ENCODE results near the gene INPP5A.

The INPP5A gene

DNA sequence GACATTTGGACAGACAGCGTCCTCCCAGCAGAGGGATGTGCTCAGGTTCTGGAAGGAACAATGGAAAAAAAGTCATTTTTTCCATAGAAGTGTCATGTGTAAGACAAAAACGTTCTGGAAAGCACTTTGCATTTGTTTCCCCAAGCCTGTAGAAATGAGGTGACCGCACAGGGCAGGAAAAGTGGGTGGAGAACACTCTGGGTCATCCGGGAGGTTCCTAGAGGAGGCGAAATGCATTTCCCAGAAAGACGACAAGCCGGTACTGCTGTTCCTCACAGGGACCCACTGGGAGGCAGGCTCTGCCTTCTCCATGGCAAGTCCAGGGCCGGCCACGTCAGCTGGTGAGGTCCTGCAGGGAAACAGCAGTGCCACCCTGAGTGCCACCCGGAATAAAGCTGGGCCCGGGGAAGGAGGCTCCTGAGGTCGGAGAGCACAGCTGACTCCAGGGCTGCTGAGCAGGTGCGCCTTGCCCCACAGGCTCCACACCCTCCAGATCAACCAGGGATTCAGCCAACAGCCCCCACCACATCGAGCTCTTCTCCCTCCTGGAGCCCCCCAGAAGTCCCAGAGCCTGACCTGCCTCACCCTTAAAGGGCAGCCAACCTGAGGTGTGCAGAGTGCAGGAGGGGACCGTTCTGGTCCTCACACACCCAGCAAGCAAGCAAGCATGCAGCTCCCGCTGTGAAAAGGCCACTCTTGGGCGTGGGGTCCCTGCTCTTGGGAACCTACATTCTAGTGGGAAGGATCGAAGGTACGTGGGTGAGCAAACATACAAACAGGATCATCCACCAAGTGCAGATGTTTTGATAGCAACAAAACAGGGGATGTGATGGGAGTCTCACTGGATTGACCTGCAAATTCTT is 28.8 kb upstream of the INPP5A start:
- no peak overlapping the region for H3K4me3 Mint-ChIP-seq

DNA sequence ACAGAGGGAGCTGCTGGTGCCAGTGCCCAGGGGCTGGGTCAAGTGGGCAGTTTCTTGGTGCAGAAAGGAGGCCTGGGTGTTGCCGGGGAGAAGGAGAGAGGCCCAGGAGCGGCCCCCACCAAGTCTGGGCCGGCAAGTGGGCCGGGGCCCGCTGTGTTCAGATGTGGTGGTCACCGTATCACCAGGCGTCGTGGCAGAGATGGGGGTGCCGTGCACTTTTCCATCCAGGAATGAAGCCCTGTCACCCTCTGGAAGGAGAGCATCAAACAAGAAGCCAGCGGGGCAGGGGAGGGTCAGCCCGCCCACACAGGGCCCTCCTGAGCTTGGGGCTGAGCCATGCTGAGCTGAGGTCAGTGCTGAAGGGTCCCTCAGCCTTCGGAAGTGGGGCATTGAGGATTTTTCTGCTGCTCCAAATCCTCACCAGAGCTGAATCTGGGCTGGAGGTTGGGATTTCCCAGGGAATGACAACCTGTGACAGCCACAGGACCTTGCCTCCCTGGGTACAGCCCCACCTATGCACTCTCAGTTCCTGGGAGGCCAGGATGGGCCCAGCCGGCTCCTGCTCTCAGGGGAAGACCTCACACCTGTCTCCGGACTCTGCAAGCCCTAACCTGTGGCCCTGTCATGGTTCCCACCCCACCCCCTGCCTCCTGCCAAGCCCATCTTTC is 27.9 kb upstream of the INPP5A start:
- no peak overlapping the region for H3K27ac Mint-ChIP-seq
- H3K9me3 Mint-ChIP-seq = no peaks in the 10 kb centered on the region
- H3K4me3 Mint-ChIP-seq = no peak overlapping the region
- peaks cover 15% of the 10 kb centered on the region for H3K27me3 Mint-ChIP-seq
- H3K36me3 Mint-ChIP-seq (ENCODE audit: low read depth) = no peaks in the 10 kb centered on the region
- H3K4me1 Mint-ChIP-seq (ENCODE audit: low read depth) = peaks cover 6% of the 10 kb centered on the region
- intact Hi-C loops (cut with micrococcal nuclease) = no loop called here

More for the DNA sequence above, 28.8 kb upstream of the INPP5A start:
- Mint-ChIP-seq H3K36me3 (ENCODE audit: low read depth) (no peaks in the 10 kb centered on the region), H3K4me1 (ENCODE audit: low read depth) (peaks cover 6% of the 10 kb centered on the region), H3K27me3 (peaks cover 18% of the 10 kb centered on the region), H3K27ac (no peak overlapping the region), H3K9me3 (no peaks in the 10 kb centered on the region)
- intact Hi-C loops (cut with micrococcal nuclease) = no loop called here

DNA sequence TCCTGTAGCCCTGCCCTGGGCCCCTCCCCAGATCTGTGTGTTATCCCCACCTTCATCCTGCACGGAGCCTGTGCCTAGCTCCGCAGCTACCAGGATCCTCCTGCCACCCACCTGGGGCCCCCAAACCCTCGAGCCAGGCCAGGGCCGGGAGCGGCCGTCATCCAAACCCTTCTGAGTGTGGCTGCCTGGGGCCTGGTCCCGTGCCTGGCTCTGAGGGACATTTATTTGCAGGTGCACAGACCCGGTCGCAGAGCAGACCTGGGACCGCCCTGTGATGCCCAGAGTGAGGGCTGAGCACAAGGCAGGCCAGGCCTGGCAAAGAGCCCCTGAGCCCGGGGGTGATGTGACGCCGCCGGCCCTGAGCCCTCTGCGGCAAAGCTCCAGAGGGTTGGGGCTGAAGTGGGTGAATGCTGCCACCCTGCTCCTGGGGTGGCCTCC is 27.4 kb upstream of the INPP5A start:
- intact Hi-C loops (cut with micrococcal nuclease) = no loop called here
- H3K4me3 Mint-ChIP-seq = no peak overlapping the region
- H3K27ac Mint-ChIP-seq = no peak overlapping the region
- no peaks in the 10 kb centered on the region for H3K36me3 Mint-ChIP-seq (ENCODE audit: low read depth)
- peaks cover 8% of the 10 kb centered on the region for H3K4me1 Mint-ChIP-seq (ENCODE audit: low read depth)
- peaks cover 18% of the 10 kb centered on the region for H3K27me3 Mint-ChIP-seq
- no peaks in the 10 kb centered on the region for H3K9me3 Mint-ChIP-seq

DNA sequence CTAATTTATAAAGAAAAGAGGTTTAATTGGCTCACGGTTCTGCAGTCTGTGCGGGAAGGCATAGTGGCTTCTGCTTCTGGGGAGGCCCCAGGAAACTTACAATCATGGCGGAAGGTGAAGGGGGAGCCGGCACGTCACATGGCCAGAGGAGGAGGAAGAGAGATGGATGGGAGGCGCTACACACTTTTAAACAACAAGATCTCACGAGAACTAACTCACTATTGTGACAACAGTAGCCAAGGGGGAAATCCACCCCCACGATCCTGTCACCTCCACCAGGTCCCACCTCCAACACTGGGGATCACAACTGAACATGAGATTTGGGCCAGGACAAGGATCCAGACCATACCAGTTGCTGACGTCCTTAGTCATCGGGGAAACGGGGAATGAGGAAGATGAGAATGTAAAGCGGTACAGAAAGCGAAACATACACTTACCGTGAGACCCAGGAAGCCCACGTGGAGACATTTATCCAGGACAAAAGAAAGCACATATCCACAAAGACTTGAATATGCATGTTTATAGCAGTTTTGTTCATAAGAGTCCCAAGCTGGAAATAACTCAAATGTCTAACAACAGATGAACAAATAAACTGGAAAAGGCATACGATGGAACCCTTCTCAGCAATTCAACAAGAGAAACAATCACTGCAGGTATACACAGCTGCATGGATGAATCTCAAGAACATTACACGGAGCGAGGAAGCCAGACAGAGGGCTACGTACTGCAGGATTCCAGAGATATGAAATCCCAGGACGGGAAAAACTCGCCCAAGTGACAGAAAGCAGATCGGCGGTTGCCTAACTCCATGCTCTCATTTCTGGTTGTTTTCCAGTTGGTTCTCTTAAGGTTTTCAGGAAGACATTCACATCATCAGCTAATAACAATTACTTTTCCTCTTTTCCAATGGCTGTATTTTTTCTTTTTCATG is 26.2 kb upstream of the INPP5A start:
- Mint-ChIP-seq H3K36me3 (ENCODE audit: low read depth) (no peaks in the 10 kb centered on the region), H3K27ac (no peak overlapping the region), H3K9me3 (no peaks in the 10 kb centered on the region), H3K4me1 (ENCODE audit: low read depth) (peaks cover 11% of the 10 kb centered on the region), H3K27me3 (peaks cover 25% of the 10 kb centered on the region), H3K4me3 (no peak overlapping the region)
- intact Hi-C loops (cut with micrococcal nuclease) = no loop called here

DNA sequence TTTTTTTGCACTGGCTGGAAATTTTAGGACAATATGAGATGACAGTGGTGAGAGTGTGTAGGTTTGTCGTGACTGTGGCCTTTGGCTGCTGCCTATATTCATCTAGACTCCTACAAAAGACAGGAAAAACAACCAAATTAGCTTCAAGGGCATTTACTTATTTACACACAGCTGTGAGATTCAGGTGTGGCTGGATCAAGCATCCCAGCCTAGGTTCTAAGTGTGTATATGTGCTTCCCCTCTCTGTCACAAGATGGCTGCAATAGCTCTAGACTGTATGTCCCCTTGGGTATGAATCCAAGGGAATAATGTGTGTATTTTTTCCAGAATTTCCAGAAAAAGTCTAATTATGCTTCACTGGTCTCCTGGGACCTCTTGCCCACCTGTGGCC is 25.5 kb upstream of the INPP5A start:
- H3K9me3 Mint-ChIP-seq = no peaks in the 10 kb centered on the region
- H3K4me3 Mint-ChIP-seq = no peak overlapping the region
- H3K36me3 Mint-ChIP-seq (ENCODE audit: low read depth) = no peaks in the 10 kb centered on the region
- intact Hi-C loops (cut with micrococcal nuclease) = no loop called here
- H3K4me1 Mint-ChIP-seq (ENCODE audit: low read depth) = peaks cover 17% of the 10 kb centered on the region
- peaks cover 28% of the 10 kb centered on the region for H3K27me3 Mint-ChIP-seq
- H3K27ac Mint-ChIP-seq = no peak overlapping the region

DNA sequence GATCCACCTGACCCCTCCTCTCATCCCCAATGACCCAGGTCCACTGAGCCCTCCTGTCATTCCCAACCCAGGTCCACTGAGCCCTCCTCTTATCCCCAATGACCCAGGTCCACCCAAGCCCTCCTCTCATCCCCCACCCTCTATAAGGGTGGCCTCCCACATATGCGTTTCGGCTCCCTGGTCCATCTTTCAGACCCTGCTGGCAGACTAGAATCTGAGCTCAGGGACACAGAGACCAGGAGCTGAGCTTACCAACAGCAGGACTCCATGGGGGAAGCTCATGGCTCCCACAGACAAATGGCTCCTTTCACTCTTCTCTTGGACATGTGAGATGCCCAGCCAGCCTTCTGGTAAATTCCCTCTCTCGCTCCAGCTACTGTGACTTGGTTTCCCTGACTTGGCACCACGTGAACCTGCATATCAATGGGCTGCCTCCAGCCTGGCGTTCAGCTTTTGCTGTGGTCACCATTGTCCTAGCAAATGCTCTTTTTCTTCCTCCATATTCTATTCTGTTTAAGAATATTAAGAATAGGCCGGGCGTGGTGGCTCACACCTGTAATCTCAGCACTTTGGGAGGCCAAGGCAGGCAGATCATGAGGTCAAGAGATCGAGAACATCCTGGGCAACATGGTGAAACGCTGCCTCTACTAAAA is 24.8 kb upstream of the INPP5A start:
- peaks cover 22% of the 10 kb centered on the region for H3K4me1 Mint-ChIP-seq (ENCODE audit: low read depth)

DNA sequence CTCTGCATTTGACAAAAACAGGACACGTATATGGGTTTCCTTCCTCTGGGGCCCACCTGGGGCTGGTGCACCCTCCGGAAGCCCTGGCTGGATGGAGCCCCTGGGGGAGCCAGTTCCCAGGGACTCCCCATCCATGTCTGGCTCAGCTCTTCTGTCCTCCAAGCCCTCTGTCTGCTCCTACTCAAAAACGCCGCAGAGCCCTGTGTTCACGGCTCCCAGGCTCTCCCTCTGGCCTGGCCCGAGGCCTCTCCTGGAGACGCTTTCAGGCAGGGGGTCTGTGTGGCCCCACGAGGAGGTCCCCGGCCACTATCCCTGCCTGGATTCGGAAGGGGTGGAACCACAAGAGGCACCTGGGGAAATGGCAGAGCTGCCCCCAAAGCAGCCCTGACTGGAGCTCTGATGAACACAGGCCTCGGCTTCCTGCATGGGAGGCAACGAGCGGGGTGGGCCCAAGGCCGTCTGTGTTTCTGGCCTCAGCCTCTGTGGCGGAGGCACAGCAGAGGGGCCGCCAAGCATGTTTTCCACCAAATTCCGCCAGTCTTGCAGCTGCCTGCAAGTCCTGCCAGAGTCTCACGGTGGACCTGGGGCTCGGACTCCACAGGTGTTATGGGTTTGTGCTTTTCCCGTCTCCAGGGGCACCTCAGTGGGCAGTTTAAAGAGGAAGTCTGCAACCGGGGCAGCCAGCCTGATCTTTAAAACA is 22.6 kb upstream of the INPP5A start:
- Mint-ChIP-seq H3K27ac (no peak overlapping the region), H3K4me3 (no peak overlapping the region), H3K36me3 (ENCODE audit: low read depth) (no peaks in the 10 kb centered on the region), H3K9me3 (no peaks in the 10 kb centered on the region), H3K27me3 (peaks cover 43% of the 10 kb centered on the region), H3K4me1 (ENCODE audit: low read depth) (peaks cover 43% of the 10 kb centered on the region)
- intact Hi-C loops (cut with micrococcal nuclease) = no loop called here

More for the DNA sequence above, 24.8 kb upstream of the INPP5A start:
- peaks cover 30% of the 10 kb centered on the region for H3K27me3 Mint-ChIP-seq
- intact Hi-C loops (cut with micrococcal nuclease) = no loop called here
- H3K36me3 Mint-ChIP-seq (ENCODE audit: low read depth) = no peaks in the 10 kb centered on the region
- no peaks in the 10 kb centered on the region for H3K9me3 Mint-ChIP-seq
- no peak overlapping the region for H3K27ac Mint-ChIP-seq
- no peak overlapping the region for H3K4me3 Mint-ChIP-seq

DNA sequence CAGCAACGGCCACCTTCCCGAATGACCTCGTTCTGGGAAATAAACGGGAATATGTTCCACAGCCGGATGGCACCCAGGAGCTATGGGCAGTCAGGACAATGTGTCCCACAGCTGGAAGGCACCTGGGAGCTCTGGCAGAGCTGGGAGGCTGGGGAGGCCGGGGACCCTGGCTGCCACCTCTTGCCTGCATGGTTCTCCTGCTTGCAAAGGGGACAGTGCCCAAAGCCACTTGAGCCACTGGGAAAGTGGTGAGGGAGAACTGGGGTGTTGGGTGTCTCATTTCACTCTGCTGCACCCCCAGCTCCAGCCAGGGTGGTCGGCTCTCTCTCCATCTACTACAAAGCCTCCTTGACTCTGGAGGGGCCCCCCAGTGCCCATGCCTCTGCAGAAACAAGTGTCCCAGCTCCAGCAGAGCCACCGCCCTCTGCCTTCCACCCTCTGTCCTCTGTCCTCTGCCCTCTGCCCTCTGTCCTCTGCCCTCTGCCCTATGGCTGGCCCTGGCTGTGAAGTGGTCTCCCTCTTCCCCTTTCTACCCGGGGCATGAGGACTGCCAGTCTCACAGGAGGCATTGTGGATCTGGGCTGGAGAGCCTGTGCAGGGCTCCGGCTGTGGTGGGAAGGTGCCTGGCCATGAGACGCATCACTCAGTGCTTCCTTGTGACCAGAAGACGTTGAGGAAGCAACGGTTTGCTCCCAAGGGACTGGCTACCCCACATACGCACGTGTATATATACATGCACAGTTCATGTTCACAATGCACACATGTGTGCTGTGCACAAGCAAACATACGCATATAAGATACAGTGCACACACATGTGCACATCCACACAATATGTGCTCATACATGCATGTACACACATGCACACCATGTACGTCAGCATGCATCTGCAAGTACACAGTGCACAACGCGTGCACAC is 21.5 kb upstream of the INPP5A start:
- H3K27me3 Mint-ChIP-seq = peaks cover 43% of the 10 kb centered on the region
- H3K9me3 Mint-ChIP-seq = no peaks in the 10 kb centered on the region
- H3K27ac Mint-ChIP-seq = no peak overlapping the region
- intact Hi-C loops (cut with micrococcal nuclease) = no loop called here
- no peak overlapping the region for H3K4me3 Mint-ChIP-seq
- H3K4me1 Mint-ChIP-seq (ENCODE audit: low read depth) = peaks cover 40% of the 10 kb centered on the region
- H3K36me3 Mint-ChIP-seq (ENCODE audit: low read depth) = no peaks in the 10 kb centered on the region

DNA sequence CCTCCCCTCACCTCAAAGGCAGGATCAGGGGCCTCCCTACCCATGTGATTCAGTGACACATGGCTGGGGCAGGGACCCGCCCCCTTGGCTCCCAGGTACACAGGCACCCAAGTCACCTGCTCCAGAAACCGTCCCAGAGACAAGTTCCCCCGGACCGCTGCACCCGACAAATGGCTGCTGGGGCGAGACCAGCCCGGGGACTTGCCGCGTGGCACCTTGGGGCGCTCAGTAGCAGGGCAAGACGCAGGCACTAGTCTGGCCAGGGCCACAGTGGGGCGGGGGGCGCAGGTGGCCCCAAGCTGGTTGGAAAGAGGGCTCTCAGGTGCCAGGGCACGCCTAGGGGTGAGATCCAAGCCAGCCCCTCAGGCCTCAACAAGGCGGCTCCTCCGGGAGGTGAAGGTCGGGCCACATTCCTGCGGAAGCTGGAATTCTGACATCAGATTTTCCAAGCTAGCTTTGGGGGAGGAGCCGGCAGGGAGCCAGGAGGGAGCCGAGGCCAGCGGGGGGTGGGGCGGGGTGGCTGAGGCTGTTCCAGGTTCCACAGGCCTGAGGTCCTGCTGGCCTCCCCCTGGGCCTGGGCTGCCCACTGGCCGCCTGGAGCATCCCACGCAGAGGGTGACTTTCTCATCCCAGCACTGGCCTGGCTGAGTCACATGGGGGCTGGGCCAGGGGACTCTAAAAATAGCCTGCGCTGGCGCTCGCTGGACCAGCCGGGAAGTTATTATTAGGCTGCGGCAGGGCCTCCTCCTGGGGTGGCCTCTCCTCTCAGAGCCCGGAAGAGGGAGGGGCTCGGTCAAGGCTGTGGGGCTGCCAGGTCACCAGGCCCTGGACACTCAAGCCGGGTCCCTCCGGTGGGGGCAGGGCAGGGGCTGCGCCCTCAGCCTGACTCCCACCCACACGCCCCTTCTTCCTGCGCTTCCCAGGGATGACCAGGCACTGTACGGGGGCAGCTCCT is 20.5 kb upstream of the INPP5A start:
- peaks cover 51% of the 10 kb centered on the region for H3K27me3 Mint-ChIP-seq
- H3K9me3 Mint-ChIP-seq = no peaks in the 10 kb centered on the region
- no peak overlapping the region for H3K27ac Mint-ChIP-seq
- peaks cover 38% of the 10 kb centered on the region for H3K4me1 Mint-ChIP-seq (ENCODE audit: low read depth)
- no peaks in the 10 kb centered on the region for H3K36me3 Mint-ChIP-seq (ENCODE audit: low read depth)
- H3K4me3 Mint-ChIP-seq = no peak overlapping the region
- intact Hi-C loops (cut with micrococcal nuclease) = no loop called here

DNA sequence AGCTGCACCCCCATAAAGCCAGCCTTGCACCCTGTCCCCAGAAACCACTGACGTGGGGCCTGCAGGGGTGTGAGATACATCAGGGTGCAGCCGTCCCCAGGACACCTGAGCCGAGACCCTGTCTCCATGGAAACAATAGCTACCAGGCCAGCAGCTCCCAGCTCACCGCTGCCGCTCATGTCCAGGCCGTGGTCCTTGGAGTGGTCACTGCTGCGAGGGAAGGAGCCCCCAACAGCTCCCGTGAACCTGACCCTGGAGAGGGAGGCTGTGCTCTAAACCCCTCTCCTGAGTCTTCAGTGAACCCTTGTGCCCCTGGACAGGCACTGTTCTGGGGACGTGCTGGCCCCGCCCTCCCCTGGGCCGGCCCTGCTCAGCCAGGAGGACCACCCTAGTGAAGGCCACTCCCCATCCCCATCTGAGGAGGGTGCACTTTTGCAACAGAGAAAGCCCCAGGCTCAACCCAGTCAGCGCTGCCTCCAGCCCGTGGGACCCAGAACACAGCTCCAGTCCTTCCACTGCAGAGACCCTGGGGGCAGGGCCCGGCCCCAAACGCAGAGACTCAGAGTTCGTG is 19.6 kb upstream of the INPP5A start:
- intact Hi-C loops (cut with micrococcal nuclease) = no loop called here
- Mint-ChIP-seq H3K9me3 (no peaks in the 10 kb centered on the region), H3K27ac (no peak overlapping the region), H3K4me1 (ENCODE audit: low read depth) (peaks cover 38% of the 10 kb centered on the region), H3K36me3 (ENCODE audit: low read depth) (no peaks in the 10 kb centered on the region), H3K27me3 (peaks cover 49% of the 10 kb centered on the region), H3K4me3 (no peak overlapping the region)

DNA sequence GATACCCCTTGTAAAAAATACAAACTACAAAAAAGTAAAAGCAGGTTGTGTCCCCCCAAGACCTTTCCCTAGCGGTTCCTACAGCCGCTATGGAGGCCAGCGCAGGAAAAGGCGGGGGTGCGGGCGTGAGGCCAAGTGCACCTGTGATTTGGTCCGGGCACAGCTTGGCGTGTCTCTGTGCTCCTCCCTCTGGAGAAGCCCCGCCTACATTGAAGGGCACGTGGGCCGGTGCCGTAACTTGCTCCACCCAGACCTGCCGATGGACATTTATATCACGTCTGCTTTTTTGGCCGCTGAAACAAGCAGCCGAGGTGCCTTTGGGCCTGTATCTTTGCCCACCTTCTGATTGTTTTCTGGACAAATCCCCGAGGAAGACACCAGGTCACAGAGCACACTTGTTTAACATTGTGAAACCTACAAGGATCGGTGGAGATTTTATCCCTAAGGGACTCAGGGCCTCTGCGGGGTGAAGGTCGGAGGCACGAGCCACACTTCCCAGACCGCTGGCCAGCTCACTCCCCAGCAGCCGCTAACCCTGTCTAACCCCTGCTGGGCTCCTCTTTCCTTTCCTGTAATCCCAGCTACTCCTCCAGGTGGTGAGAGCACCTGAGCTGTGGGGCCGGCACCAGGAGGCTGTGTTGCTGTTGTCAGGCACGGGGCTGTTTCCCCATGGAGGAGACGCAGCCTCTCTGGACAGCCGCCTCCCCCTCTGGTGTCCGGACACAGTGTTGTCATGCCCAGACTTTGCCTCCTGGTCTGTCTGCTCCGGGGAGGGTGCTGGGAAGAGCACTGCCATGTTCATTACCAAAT is 18.8 kb upstream of the INPP5A start:
- no peaks in the 10 kb centered on the region for H3K9me3 Mint-ChIP-seq
- intact Hi-C loops (cut with micrococcal nuclease) = no loop called here
- peaks cover 38% of the 10 kb centered on the region for H3K4me1 Mint-ChIP-seq (ENCODE audit: low read depth)
- H3K27ac Mint-ChIP-seq = no peak overlapping the region
- H3K27me3 Mint-ChIP-seq = peaks cover 51% of the 10 kb centered on the region
- no peaks in the 10 kb centered on the region for H3K36me3 Mint-ChIP-seq (ENCODE audit: low read depth)
- H3K4me3 Mint-ChIP-seq = peak overlapping the region; percentile 27
